ENCODE results near the gene AGBL2. TPM values are rescaled to one million over a fixed set of nuclear protein-coding genes. Genes with fewer than 3 reads are reported as not detected.

AGBL2 gene
- total and polyA plus RNA-seq, 9 of the 15 experiments (the other 6 are each of a cell fraction or from before 2014, with no cell fraction given), result 0.57 to 6.5 (median 1.3) TPM

- TF ChIP-seq JUND (IDR thresholded peaks at IDR 0.05; ENCODE audit: borderline replicate concordance, low read depth, low read length) (no peak; the same call in 1 of the 2 replicates), JUND (tag; IDR thresholded peaks at IDR 0.05; ENCODE audit: borderline replicate concordance, low read depth, low read length) (peak; percentile 35; the same call in 1 of the 3 replicates), NR3C1 (CRISPR knock-in tag; IDR thresholded peaks at IDR 0.05) (peak; percentile 67; the same call in 1 of the 2 replicates), RERE (CRISPR knock-in tag; IDR thresholded peaks at IDR 0.05; ENCODE audit: borderline replicate concordance) (no peak), VEZF1 (CRISPR knock-in tag; IDR thresholded peaks at IDR 0.05) (peak; percentile 96), CCAR2 (IDR thresholded peaks at IDR 0.05; ENCODE audit: low read depth, low read length) (no peak), ELF4 (CRISPR knock-in tag; IDR thresholded peaks at IDR 0.05) (no peak), NCOA2 (IDR thresholded peaks at IDR 0.05; ENCODE audit: partially characterized antibody in 2 of 2) (no peak), SMARCA5 (IDR thresholded peaks at IDR 0.05) (no peak), BACH1 (tag; IDR thresholded peaks at IDR 0.05) (no peak), TEAD1 (CRISPR knock-in tag; IDR thresholded peaks at IDR 0.05) (no peak), EP300 (IDR thresholded peaks at IDR 0.05; ENCODE audit: low read length) (peak; percentile 62; the same call in 1 of the 2 replicates), POLR3G (IDR thresholded peaks at IDR 0.05; ENCODE audit: extremely low read depth, insufficient read length, insufficient replicate concordance) (no peak), CBFB (CRISPR knock-in tag; IDR thresholded peaks at IDR 0.05) (no peak), ARID4B (CRISPR knock-in tag; IDR thresholded peaks at IDR 0.05) (peak; percentile 82), HOXB6 (CRISPR knock-in tag; IDR thresholded peaks at IDR 0.05; ENCODE audit: borderline replicate concordance) (no peak), FOXJ3 (CRISPR knock-in tag; IDR thresholded peaks at IDR 0.05) (no peak)
Measured at GRCh38 chr11:47642099-47642855, 72.9 kb downstream of the AGBL2 start, which contains the start of gene MTCH2 (continued).

Measured in K562 (cell line).